ENCODE data around the gene DBNDD1. TPM values are rescaled to one million over a fixed set of nuclear protein-coding genes. Genes with fewer than 3 reads are reported as not detected.

DBNDD1 gene, protein sequence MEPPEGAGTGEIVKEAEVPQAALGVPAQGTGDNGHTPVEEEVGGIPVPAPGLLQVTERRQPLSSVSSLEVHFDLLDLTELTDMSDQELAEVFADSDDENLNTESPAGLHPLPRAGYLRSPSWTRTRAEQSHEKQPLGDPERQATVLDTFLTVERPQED
- total RNA-seq (2021; ENCODE audit: unreplicated experiment), result 32.3 TPM
- polyA plus RNA-seq (2012; ENCODE audit: insufficient read length), result 48.9 TPM
- Bru-seq, nascent RNA, result percentile 46 among the genes with signal in this experiment
- BruChase-seq, experiment 1, labeled RNA remaining after a 2-hour chase, result percentile 51 among the genes with signal in this experiment
- BruChase-seq, experiment 2, labeled RNA remaining after a 6-hour chase, result percentile 62 among the genes with signal in this experiment
- long read RNA-seq, transcript DBNDD1-201 (4 exons, 2,079 nt), result major isoform, 32 of 49 reads
- long read RNA-seq, transcript DBNDD1-207 (1 exons, 2,889 nt), result minor isoform, 11 of 49 reads
- long read RNA-seq, partial matches to known transcripts, result 0 of 49 reads
- long read RNA-seq, other reads (novel, unspliced or antisense), result 0 of 49 reads

DNA sequence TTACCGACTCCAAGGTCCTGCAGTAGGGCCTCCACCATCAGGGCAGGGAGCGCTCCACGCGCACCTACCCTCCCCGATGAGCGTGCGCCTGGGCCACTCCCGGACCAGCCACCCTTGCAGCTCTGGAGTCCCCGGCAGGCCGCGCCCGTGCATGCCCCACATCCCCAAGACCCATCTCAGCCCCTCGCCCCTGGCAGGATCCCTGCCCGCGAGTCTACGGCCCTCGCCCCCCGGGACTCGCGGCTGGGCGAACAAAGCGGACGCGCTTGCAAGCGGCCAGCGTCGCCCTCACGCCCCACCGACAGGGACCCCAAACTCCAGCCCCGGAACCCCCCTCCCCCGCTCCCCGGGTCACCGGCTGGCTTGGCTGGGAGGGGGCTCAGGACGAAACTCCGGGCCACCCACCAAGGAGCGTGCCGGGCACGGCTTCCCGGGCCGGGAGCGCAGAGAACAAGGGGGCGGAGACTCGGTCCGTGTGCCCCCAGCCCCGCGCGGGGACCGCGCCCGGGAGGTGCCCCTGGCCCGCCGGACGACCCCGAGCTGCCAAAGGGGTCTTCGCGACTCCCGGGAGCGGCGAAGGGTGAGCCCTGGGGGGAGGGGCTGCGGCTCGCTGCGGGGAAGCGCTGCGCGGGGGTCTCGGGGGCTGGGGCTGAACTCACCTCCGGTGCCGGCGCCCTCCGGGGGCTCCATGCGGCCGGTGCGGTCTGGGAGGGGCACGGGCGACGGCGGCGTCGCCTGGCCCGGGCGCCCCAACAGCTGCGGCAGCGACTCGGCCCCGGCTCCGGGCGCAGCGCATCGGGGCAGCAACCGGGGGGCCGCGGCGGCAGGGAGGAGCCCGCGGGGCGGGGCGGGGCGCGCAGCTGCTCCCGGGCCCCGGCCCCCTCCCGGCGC, at the start of gene DBNDD1:
Gene DBNDD1, minus strand, starts transcription at position 805 of the 891 bp plus-strand sequence. Its CDS starts 115 bp downstream, at position 690.
- peak; percentile 75 for ATAC-seq
- Histone ChIP-seq H3K4me1 (ENCODE audit: control insufficient read depth, insufficient read depth, low read length) (peaks cover 23% of the 10 kb centered on the region), H3K27ac (ENCODE audit: low read length) (peak within 1 kb of the TSS; percentile 92), H3K9me3 (ENCODE audit: control insufficient read depth, insufficient read depth, low read depth, low read length) (no peaks in the 10 kb centered on the region), H3K4me3 (ENCODE audit: low read depth in 2 of 2, low read length in 2 of 2) (peak within 1 kb of the TSS; percentile 61 to 65), H3K36me3 (ENCODE audit: control insufficient read depth, insufficient read depth, low read length) (peaks cover 4% of the 10 kb centered on the region; the same call in 1 of the 2 replicates), H3K27me3 (ENCODE audit: control insufficient read depth, insufficient read depth, low read length) (no peaks in the 10 kb centered on the region)
- in situ Hi-C loops (cut with HindIII; ENCODE audit: low pct_unique_long_range_greater_than_20kb, low sequenced_read_pairs), result no loop called here
- POLR2A ChIA-PET, result no interaction called here
- DNase-seq (ENCODE audit: low read depth, low spot score), result no peak
- BruUV-seq (replicated peaks), result no TSS peak
- CTCF ChIA-PET, result no interaction called here
- intact Hi-C loops (cut with micrococcal nuclease; ENCODE audit: unreplicated experiment), result no loop called here
- TF ChIP-seq SIN3A (IDR thresholded peaks at IDR 0.05; ENCODE audit: borderline replicate concordance, insufficient read depth, low read depth, low read length), result 0 out of 2 replicates have a peak, but pooled peaks have one; percentile 5
- TF ChIP-seq, protein P1, sequence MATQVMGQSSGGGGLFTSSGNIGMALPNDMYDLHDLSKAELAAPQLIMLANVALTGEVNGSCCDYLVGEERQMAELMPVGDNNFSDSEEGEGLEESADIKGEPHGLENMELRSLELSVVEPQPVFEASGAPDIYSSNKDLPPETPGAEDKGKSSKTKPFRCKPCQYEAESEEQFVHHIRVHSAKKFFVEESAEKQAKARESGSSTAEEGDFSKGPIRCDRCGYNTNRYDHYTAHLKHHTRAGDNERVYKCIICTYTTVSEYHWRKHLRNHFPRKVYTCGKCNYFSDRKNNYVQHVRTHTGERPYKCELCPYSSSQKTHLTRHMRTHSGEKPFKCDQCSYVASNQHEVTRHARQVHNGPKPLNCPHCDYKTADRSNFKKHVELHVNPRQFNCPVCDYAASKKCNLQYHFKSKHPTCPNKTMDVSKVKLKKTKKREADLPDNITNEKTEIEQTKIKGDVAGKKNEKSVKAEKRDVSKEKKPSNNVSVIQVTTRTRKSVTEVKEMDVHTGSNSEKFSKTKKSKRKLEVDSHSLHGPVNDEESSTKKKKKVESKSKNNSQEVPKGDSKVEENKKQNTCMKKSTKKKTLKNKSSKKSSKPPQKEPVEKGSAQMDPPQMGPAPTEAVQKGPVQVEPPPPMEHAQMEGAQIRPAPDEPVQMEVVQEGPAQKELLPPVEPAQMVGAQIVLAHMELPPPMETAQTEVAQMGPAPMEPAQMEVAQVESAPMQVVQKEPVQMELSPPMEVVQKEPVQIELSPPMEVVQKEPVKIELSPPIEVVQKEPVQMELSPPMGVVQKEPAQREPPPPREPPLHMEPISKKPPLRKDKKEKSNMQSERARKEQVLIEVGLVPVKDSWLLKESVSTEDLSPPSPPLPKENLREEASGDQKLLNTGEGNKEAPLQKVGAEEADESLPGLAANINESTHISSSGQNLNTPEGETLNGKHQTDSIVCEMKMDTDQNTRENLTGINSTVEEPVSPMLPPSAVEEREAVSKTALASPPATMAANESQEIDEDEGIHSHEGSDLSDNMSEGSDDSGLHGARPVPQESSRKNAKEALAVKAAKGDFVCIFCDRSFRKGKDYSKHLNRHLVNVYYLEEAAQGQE (IDR thresholded peaks at IDR 0.05; ENCODE audit: insufficient read depth in 1 of 2, low read depth in 2 of 2, low read length in 1 of 2), result no peak

DNA sequence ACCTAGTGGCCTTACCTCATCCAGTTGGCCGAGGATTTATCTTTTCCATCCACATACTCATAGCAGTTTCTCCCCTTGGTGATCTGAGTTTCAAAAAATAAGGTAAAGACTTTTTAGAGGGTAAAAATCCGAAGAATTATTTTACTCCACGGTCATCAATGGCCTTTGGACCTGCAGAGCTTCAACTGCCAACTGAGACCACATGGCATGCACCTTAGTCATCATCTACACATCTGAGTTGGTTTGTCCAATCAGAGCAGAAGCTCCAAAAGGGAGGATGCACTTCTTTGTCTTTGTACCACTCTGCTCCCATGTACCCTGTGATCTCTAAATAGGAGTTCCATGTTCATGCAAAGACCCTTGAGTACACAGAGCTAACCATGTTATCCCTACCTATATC, 42.2 kb upstream of the DBNDD1 start:
- H3K4me1 ChIP-seq (ENCODE audit: control insufficient read depth, insufficient read depth, low read length), result no peaks in the 10 kb centered on the region
- no peak for DNase-seq (ENCODE audit: low read depth, low spot score)
- H3K36me3 ChIP-seq (ENCODE audit: control insufficient read depth, insufficient read depth, low read length), result no peaks in the 10 kb centered on the region
- BruUV-seq (replicated peaks), result no TSS peak
- no peak overlapping the region for H3K4me3 ChIP-seq (ENCODE audit: low read depth in 2 of 2, low read length in 2 of 2)
- in situ Hi-C loops (cut with HindIII; ENCODE audit: low pct_unique_long_range_greater_than_20kb, low sequenced_read_pairs) (no loop called here), intact Hi-C loops (cut with micrococcal nuclease; ENCODE audit: unreplicated experiment) (no loop called here)
- no peak overlapping the region for H3K27ac ChIP-seq (ENCODE audit: low read length)
- no peaks in the 10 kb centered on the region for H3K27me3 ChIP-seq (ENCODE audit: control insufficient read depth, insufficient read depth, low read length)
- TF ChIP-seq POLR2AphosphoS5 (IDR thresholded peaks at IDR 0.05; ENCODE audit: low read depth, low read length) (no peak), TCF7L2 (IDR thresholded peaks at IDR 0.05; ENCODE audit: low read depth, low read length) (no peak), SIN3A (IDR thresholded peaks at IDR 0.05; ENCODE audit: borderline replicate concordance, insufficient read depth, low read depth, low read length) (no peak)
- TF ChIP-seq, protein P1 (IDR thresholded peaks at IDR 0.05; ENCODE audit: insufficient read depth in 1 of 2, low read depth in 2 of 2, low read length in 1 of 2), result no peak
- TF ChIP-seq, protein P2, sequence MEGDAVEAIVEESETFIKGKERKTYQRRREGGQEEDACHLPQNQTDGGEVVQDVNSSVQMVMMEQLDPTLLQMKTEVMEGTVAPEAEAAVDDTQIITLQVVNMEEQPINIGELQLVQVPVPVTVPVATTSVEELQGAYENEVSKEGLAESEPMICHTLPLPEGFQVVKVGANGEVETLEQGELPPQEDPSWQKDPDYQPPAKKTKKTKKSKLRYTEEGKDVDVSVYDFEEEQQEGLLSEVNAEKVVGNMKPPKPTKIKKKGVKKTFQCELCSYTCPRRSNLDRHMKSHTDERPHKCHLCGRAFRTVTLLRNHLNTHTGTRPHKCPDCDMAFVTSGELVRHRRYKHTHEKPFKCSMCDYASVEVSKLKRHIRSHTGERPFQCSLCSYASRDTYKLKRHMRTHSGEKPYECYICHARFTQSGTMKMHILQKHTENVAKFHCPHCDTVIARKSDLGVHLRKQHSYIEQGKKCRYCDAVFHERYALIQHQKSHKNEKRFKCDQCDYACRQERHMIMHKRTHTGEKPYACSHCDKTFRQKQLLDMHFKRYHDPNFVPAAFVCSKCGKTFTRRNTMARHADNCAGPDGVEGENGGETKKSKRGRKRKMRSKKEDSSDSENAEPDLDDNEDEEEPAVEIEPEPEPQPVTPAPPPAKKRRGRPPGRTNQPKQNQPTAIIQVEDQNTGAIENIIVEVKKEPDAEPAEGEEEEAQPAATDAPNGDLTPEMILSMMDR (IDR thresholded peaks at IDR 0.05), result no peak
- H3K9me3 ChIP-seq (ENCODE audit: control insufficient read depth, insufficient read depth, low read depth, low read length), result no peaks in the 10 kb centered on the region
- CTCF ChIA-PET, result no interaction called here
- POLR2A ChIA-PET, result no interaction called here
- ATAC-seq, result no peak

All from Panc1 (cell line).